ENCODE data around the gene RPL36AL. TPM values are rescaled to one million over a fixed set of nuclear protein-coding genes. Genes with fewer than 3 reads are reported as not detected.
"Not testable (repeated sequence)": the region's sequence is repeated elsewhere in the genome, so short reads cannot be mapped to it uniquely, and the experiment has no call there.

The RPL36AL gene
- total RNA-seq (2014; rRNA removed; shearing (Covaris generic)) (257 and 441 TPM in 2 replicates), total RNA-seq (2022) (306 and 313 TPM in 2 replicates), Bru-seq, nascent RNA (percentile 99 among the genes with signal in this experiment), BruChase-seq, experiment 1, labeled RNA remaining after a 6-hour chase (percentile 99 among the genes with signal in this experiment), BruChase-seq, experiment 2, labeled RNA remaining after a 2-hour chase (percentile 99 among the genes with signal in this experiment)
- long read RNA-seq, transcript RPL36AL-201 (2 exons, 746 nt), result major isoform, 613 of 636 reads
- long read RNA-seq, partial matches to known transcripts, result 0 of 636 reads
- long read RNA-seq, other reads (novel, unspliced or antisense), result 23 of 636 reads

GRCh38 chr14:49620182-49621113 is at the start of gene RPL36AL, which contains the start of gene MGAT2:
TSS of gene RPL36AL (minus strand) at chr14:49620626. CDS start at chr14:49619104, 1,522 bp downstream.
TSS of gene MGAT2 (plus strand) at chr14:49620799. CDS start at chr14:49621269, 470 bp downstream.
- ChIA-PET POLR2A (interaction anchor here (0.6 to 6.5 kb wide), 22 partner anchors 8 to 574 kb away, joined by 3 to 62 read pairs (median 4); partner anchors contain the start of genes DNAAF2, KLHDC2, LRR1 and RPS29), CTCF (ENCODE audit: unreplicated experiment) (interaction anchor here (0.6 to 1.2 kb wide), 5 partner anchors 13 to 148 kb away, joined by 3 to 6 read pairs (median 3); partner anchors contain the start of gene KLHDC2)
- H3K4me2 ChIP-seq (ENCODE audit: low read length), result peak within 1 kb of the TSS; percentile 82
- H4K20me1 ChIP-seq (ENCODE audit: insufficient read depth, low read length), result peaks cover 42% of the 10 kb centered on the region
- no TSS peak for BruUV-seq (replicated peaks)
- H2AFZ ChIP-seq (ENCODE audit: low read length), result peak within 1 kb of the TSS; percentile 19; the same call in 1 of the 2 replicates
- H3K4me3 ChIP-seq (ENCODE audit: low read depth, low read length, poor library complexity, severe bottlenecking), result peak within 1 kb of the TSS; percentile 88
- H3K9me3 ChIP-seq (ENCODE audit: low read length), result no peaks in the 10 kb centered on the region
- peaks cover 87% of the 10 kb centered on the region for H3K79me2 ChIP-seq (ENCODE audit: insufficient read depth, low read depth, low read length)
- H3K9me2 ChIP-seq (ENCODE audit: insufficient read depth, low read length), result no peaks in the 10 kb centered on the region
- H3K36me3 ChIP-seq (ENCODE audit: insufficient read depth, low read length), result peaks cover 81% of the 10 kb centered on the region
- H3K27ac ChIP-seq (ENCODE audit: low read depth, low read length, poor library complexity, severe bottlenecking), result peak within 1 kb of the TSS; percentile 85
- TF ChIP-seq, protein P1, sequence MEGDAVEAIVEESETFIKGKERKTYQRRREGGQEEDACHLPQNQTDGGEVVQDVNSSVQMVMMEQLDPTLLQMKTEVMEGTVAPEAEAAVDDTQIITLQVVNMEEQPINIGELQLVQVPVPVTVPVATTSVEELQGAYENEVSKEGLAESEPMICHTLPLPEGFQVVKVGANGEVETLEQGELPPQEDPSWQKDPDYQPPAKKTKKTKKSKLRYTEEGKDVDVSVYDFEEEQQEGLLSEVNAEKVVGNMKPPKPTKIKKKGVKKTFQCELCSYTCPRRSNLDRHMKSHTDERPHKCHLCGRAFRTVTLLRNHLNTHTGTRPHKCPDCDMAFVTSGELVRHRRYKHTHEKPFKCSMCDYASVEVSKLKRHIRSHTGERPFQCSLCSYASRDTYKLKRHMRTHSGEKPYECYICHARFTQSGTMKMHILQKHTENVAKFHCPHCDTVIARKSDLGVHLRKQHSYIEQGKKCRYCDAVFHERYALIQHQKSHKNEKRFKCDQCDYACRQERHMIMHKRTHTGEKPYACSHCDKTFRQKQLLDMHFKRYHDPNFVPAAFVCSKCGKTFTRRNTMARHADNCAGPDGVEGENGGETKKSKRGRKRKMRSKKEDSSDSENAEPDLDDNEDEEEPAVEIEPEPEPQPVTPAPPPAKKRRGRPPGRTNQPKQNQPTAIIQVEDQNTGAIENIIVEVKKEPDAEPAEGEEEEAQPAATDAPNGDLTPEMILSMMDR (conservative IDR thresholded peaks at IDR 0.05; ENCODE audit: low read length), result peak; percentile 33
- TF ChIP-seq EZH2phosphoT487 (IDR thresholded peaks at IDR 0.05; ENCODE audit: borderline replicate concordance, low read depth, low read length), result no peak
- peak; percentile 99 for DNase-seq (ENCODE audit: low spot score)
- intact Hi-C loops (cut with micrococcal nuclease; ENCODE audit: unreplicated experiment), result loop anchor here (1.0 to 5.0 kb wide), 4 partner anchors 14 to 352 kb away; partner anchors contain the start of genes DNAAF2 and RPS29
- H3K4me1 ChIP-seq (ENCODE audit: insufficient read depth, low read length, poor library complexity, severe bottlenecking), result peaks cover 51% of the 10 kb centered on the region

DNA sequence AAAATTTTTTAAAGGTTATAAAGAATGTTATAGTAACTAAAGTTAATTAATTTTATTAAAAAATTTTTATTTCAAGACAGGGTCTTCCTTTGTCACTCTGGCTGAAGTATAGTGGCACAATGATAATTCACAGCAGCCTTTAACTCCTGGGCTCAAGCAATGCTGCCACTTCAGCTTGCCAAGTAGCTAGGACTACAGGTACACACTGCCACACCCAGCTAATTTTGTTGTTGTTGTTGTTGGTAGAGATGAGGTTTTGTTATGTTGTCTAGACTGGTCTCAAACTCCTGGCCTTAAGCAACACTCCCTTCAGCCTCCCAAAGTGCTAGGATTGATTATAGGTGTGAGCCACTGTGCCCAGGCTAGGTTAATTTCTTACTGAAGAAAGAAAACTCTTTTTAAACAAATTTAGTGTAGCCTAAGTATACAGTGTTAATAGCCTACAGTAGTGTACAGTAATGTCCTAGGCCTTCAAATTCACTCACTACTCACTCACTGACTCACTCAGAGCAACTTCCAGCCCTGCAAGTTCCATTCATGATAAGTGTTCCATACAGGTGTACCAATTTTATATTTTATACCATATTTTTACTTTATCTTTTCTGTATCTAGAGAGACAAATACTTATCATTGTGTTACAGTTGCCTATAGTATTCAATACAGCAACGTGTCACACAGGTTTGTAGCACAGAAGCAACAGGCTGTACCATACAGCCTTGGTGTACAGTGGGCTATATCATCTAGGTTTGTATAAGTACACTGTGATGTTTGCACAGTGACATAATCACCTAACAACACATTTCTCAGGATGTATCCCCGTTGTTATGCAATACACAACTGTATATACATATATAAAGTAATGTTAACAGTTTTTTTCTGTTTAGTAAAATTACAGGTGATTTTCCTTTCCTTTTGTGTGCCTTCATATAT is 39.4 kb upstream of the RPL36AL start:
- TF ChIP-seq EZH2phosphoT487 (IDR thresholded peaks at IDR 0.05; ENCODE audit: borderline replicate concordance, low read depth, low read length), result no peak
- TF ChIP-seq, protein P1 (conservative IDR thresholded peaks at IDR 0.05; ENCODE audit: low read length), result no peak
- Histone ChIP-seq H2AFZ (ENCODE audit: low read length) (no peak overlapping the region), H3K9me2 (ENCODE audit: insufficient read depth, low read length) (no peaks in the 10 kb centered on the region), H3K36me3 (ENCODE audit: insufficient read depth, low read length) (peaks cover 35% of the 10 kb centered on the region; the same call in 1 of the 2 replicates), H3K9me3 (ENCODE audit: low read length) (no peaks in the 10 kb centered on the region), H3K79me2 (ENCODE audit: insufficient read depth, low read depth, low read length) (no peaks in the 10 kb centered on the region), H3K27ac (ENCODE audit: low read depth, low read length, poor library complexity, severe bottlenecking) (no peak overlapping the region), H3K4me1 (ENCODE audit: insufficient read depth, low read length, poor library complexity, severe bottlenecking) (no peaks in the 10 kb centered on the region), H3K4me2 (ENCODE audit: low read length) (no peak overlapping the region), H3K4me3 (ENCODE audit: low read depth, low read length, poor library complexity, severe bottlenecking) (no peak overlapping the region), H4K20me1 (ENCODE audit: insufficient read depth, low read length) (no peaks in the 10 kb centered on the region)
- intact Hi-C loops (cut with micrococcal nuclease; ENCODE audit: unreplicated experiment), result no loop called here
- ChIA-PET CTCF (ENCODE audit: unreplicated experiment) (no interaction called here), POLR2A (interaction anchor here (0.6 to 1.3 kb wide), 4 partner anchors 11 to 868 kb away, joined by 3 to 5 read pairs (median 4); no protein-coding TSS in a partner anchor)
- DNase-seq (ENCODE audit: low spot score), result no peak
- BruUV-seq (replicated peaks), result no TSS peak

GRCh38 chr14:49657500-49657899 is 37.1 kb upstream of the RPL36AL start:
- H3K4me3 ChIP-seq (ENCODE audit: low read depth, low read length, poor library complexity, severe bottlenecking); H3K27ac ChIP-seq (ENCODE audit: low read depth, low read length, poor library complexity, severe bottlenecking); H3K9me3 ChIP-seq (ENCODE audit: low read length); DNase-seq (ENCODE audit: low spot score); intact Hi-C loops (cut with micrococcal nuclease; ENCODE audit: unreplicated experiment); CTCF ChIA-PET (ENCODE audit: unreplicated experiment); H3K4me2 ChIP-seq (ENCODE audit: low read length); H3K79me2 ChIP-seq (ENCODE audit: insufficient read depth, low read depth, low read length); H3K4me1 ChIP-seq (ENCODE audit: insufficient read depth, low read length, poor library complexity, severe bottlenecking); H4K20me1 ChIP-seq (ENCODE audit: insufficient read depth, low read length); H3K9me2 ChIP-seq (ENCODE audit: insufficient read depth, low read length); H2AFZ ChIP-seq (ENCODE audit: low read length); BruUV-seq (replicated peaks): not testable (repeated sequence)
- H3K36me3 ChIP-seq (ENCODE audit: insufficient read depth, low read length), result peaks cover 36% of the 10 kb centered on the region
- POLR2A ChIA-PET, result interaction anchor here (0.6 to 1.2 kb wide), 2 partner anchors 10 to 123 kb away, joined by 6 to 7 read pairs; no protein-coding TSS in a partner anchor
